K562 (cell line): ENCODE measurements around the gene NRXN3. TPM values are rescaled to one million over a fixed set of nuclear protein-coding genes. Genes with fewer than 3 reads are reported as not detected.

Source experiments
- ATAC-seq: fragments of 200-7000 bp; cut with Tn5 transposase; 3 replicates; pipeline ENCODE4 v1.9.1; 2020; ENCODE audit warnings: moderate library complexity
- BruUV-seq: library from RNA; stranded (reverse); fragments of 400-500 nt; replicated peaks from 2 replicates; lab custom pipeline; 2021; lab: Mats Ljungman, UMichigan
- CTCF ChIA-PET: fragments of 300-600 bp; formaldehyde crosslinking; extraction: SDS; loops from one replicate; lab custom pipeline; 2021; ENCODE audit warnings: low intra/inter-chr PET ratio; lab: Yijun Ruan, JAX
- POLR2A ChIA-PET: fragments of 300-600, 350-650 bp; sonication (Branson Sonifier 250); formaldehyde crosslinking; extraction: SDS; loops from one replicate; lab custom pipeline; 2021; ENCODE audit warnings: antibody characterized with exemption, inconsistent platforms; lab: Yijun Ruan, JAX
- DNase-seq, 4 experiments: peaks; one replicate each; pipeline versions ENCODE4 v3.0.0 to v3.0.0-alpha.2; 2011 to 2018; ENCODE audit warnings: low spot score in 3 of 4, mixed read lengths in 3 of 4; ENCODE audit errors: extremely low read depth in 1 of 4
- FAIRE-seq: peaks from 2 replicates; lab custom pipeline; 2011; peaks lifted over from hg19 to GRCh38; lab: Jason Lieb, UNC
- H2AFZ ChIP-seq: 2 replicates; pipeline ENCODE4 v1.6.0; 2011; ENCODE audit warnings: low read depth, low read length, control low read depth, inconsistent platforms
- H3K27ac ChIP-seq: fragments of 200-600 bp; 3 replicates; pipeline ENCODE4 v1.8.0; 2011; ENCODE audit warnings: low read depth, mild to moderate bottlenecking, control low read depth, inconsistent platforms, low read length, moderate library complexity, mixed read lengths; ENCODE audit errors: extremely low read depth
- H3K27me3 ChIP-seq, 2 experiments: fragments of 300-600 bp in 1 of 2; 2 replicates in 1 of 2; 3 replicates in 1 of 2; pipeline versions ENCODE4 v1.6.0 to v1.8.0; 2011; ENCODE audit warnings: inconsistent platforms in 2 of 2, low read length in 2 of 2, mild to moderate bottlenecking in 1 of 2, mixed read lengths in 1 of 2, moderate library complexity in 1 of 2; ENCODE audit not compliant: control insufficient read depth in 2 of 2, insufficient read depth in 2 of 2
- H3K36me3 ChIP-seq: fragments of 300-600 bp; 3 replicates; pipeline ENCODE4 v1.8.0; 2011; ENCODE audit warnings: mild to moderate bottlenecking, low read length, inconsistent platforms; ENCODE audit not compliant: control insufficient read depth, insufficient read depth
- H3K4me1 ChIP-seq, 2 experiments: fragments of 200-600 bp in 1 of 2; replicated peaks in 1 of 2; 2 replicates in 1 of 2; 3 replicates in 1 of 2; pipeline versions ENCODE4 v1.5.1 to v1.8.0; 2011; ENCODE audit warnings: inconsistent platforms in 2 of 2, low read length in 2 of 2, mild to moderate bottlenecking in 1 of 2, mixed read lengths in 1 of 2, moderate library complexity in 1 of 2; ENCODE audit not compliant: control insufficient read depth in 2 of 2, insufficient read depth in 2 of 2
- H3K4me2 ChIP-seq: 2 replicates; pipeline ENCODE4 v1.6.1; 2011; ENCODE audit warnings: low read length, control low read depth, inconsistent platforms, mixed read lengths; ENCODE audit not compliant: insufficient read depth
- H3K4me3 ChIP-seq: fragments of 200-600 bp; sonication (generic), shearing (Covaris generic); 2 replicates; pipeline ENCODE4 v1.5.1; 2016; ENCODE audit warnings: control low read depth, inconsistent platforms
- H3K79me2 ChIP-seq: fragments of 200-600 bp; 3 replicates; pipeline ENCODE4 v1.8.0; 2011; ENCODE audit warnings: low read length, inconsistent platforms; ENCODE audit not compliant: control insufficient read depth, insufficient read depth
- H3K9ac ChIP-seq, 2 experiments: 2 replicates each; pipeline versions ENCODE4 v1.6.0 to v1.6.1; 2011; ENCODE audit warnings: low read depth in 2 of 2, low read length in 2 of 2, control low read depth in 1 of 2, inconsistent platforms in 1 of 2, mild to moderate bottlenecking in 1 of 2, mixed read lengths in 1 of 2; ENCODE audit not compliant: insufficient read depth in 1 of 2
- H3K9me1 ChIP-seq: one replicate; pipeline ENCODE4 v1.6.0; 2011; ENCODE audit warnings: inconsistent platforms, mild to moderate bottlenecking, low read length, moderate library complexity; ENCODE audit not compliant: control insufficient read depth, insufficient read depth
- H3K9me3 ChIP-seq: replicated peaks from 2 replicates; pipeline ENCODE4 v1.5.1; 2011; ENCODE audit warnings: low read depth, low read length, inconsistent platforms; ENCODE audit not compliant: control insufficient read depth, insufficient read depth
- H4K20me1 ChIP-seq: replicated peaks from 2 replicates; pipeline ENCODE4 v1.6.1; 2011; ENCODE audit warnings: low read length, inconsistent platforms, mixed read lengths; ENCODE audit not compliant: control insufficient read depth, insufficient read depth
- ATF4 ChIP-seq: fragments of 450-650 bp; formaldehyde crosslinking; IDR thresholded peaks from 2 replicates; pipeline ENCODE4 v1.4.0; 2022; ENCODE audit warnings: mild to moderate bottlenecking, moderate library complexity
- CAMTA2 ChIP-seq: fragments of 250-450 bp; sonication (Bioruptor Pico); conservative IDR thresholded peaks from 2 replicates; pipeline ENCODE4 v1.5.1; 2022
- FOXA1 ChIP-seq: fragments of 450-650 bp; IDR thresholded peaks from 2 replicates; pipeline ENCODE4 v1.6.1; 2016; ENCODE audit warnings: mild to moderate bottlenecking, borderline replicate concordance
- FOXK1 ChIP-seq: sonication (generic); formaldehyde crosslinking; IDR thresholded peaks from 2 replicates; pipeline ENCODE4 v1.8.0; 2022; ENCODE audit warnings: missing genetic modification reagents, mild to moderate bottlenecking, borderline replicate concordance
- FOXO4 ChIP-seq: fragments of 450-650 bp; formaldehyde crosslinking; IDR thresholded peaks from 2 replicates; pipeline ENCODE4 v1.4.0; 2020; ENCODE audit warnings: mild to moderate bottlenecking, moderate library complexity
- FOXP1 ChIP-seq: sonication (generic); formaldehyde crosslinking; IDR thresholded peaks from 2 replicates; pipeline ENCODE4 v1.8.0; 2022; ENCODE audit warnings: mild to moderate bottlenecking, missing genetic modification reagents
- FOXP4 ChIP-seq: sonication (generic); formaldehyde crosslinking; IDR thresholded peaks from 2 replicates; pipeline ENCODE4 v1.8.0; 2022; ENCODE audit warnings: mild to moderate bottlenecking, missing genetic modification reagents, borderline replicate concordance
- HMG20B ChIP-seq: fragments of 250-450 bp; sonication (Bioruptor Pico); IDR thresholded peaks from 2 replicates; pipeline ENCODE4 v1.5.0; 2021; ENCODE audit warnings: mild to moderate bottlenecking
- KAT8 ChIP-seq: fragments of 450-650 bp; IDR thresholded peaks from 2 replicates; pipeline ENCODE4 v1.6.1; 2016; ENCODE audit warnings: low read depth, mild to moderate bottlenecking
- KDM4B ChIP-seq, 2 experiments: fragments of 450-650 bp in 1 of 2; sonication (generic) in 1 of 2; IDR thresholded peaks; 2 replicates each; pipeline ENCODE4 v1.6.1; 2016 to 2017; ENCODE audit warnings: borderline replicate concordance in 2 of 2, antibody characterized with exemption in 1 of 2, low read depth in 1 of 2, mild to moderate bottlenecking in 1 of 2
- PTBP1 ChIP-seq: fragments of 200-400 bp; formaldehyde crosslinking; IDR thresholded peaks from 2 replicates; pipeline ENCODE4 v1.6.1; 2017; ENCODE audit warnings: low read depth, low read length
- SIX5 ChIP-seq, 2 experiments: IDR thresholded peaks; 2 replicates each; pipeline ENCODE4 v1.6.1; 2011; ENCODE audit warnings: low read length in 2 of 2, borderline replicate concordance in 1 of 2, low read depth in 1 of 2, mild to moderate bottlenecking in 1 of 2, moderate library complexity in 1 of 2; ENCODE audit not compliant: insufficient read depth in 1 of 2
- TSC22D4 ChIP-seq: fragments of 450-650 bp; IDR thresholded peaks from 2 replicates; pipeline ENCODE4 v1.6.1; 2016; ENCODE audit warnings: missing genetic modification characterization, missing biosample characterization, control low read depth
- YBX1 ChIP-seq: fragments of 450-650 bp; IDR thresholded peaks from 2 replicates; pipeline ENCODE4 v1.7.1; 2016; ENCODE audit warnings: mild to moderate bottlenecking
- ZNF398 ChIP-seq: fragments of 250-450 bp; sonication (Bioruptor Pico); IDR thresholded peaks from 2 replicates; pipeline ENCODE4 v1.8.0; 2021; ENCODE audit warnings: moderate library complexity, mild to moderate bottlenecking, inconsistent platforms
- WGBS: fragments of 100-300 bp; shearing (Covaris generic); methylation state at CpG from one replicate; pipeline ENCODE4 v1.1.6; 2016; ENCODE audit warnings: low coverage, mixed read lengths; ENCODE audit not compliant: insufficient coverage; ENCODE audit errors: missing lambda C conversion rate; 5-methylcytosine and 5-hydroxymethylcytosine counted together
- in situ Hi-C: fragments of 300-500 bp; cut with MboI; formaldehyde crosslinking; loops from 4 replicates; pipeline ENCODE4 v1.15.0; 2018; ENCODE audit warnings: inconsistent platforms, mixed read lengths
- intact Hi-C: fragments of 100-400 bp; cut with micrococcal nuclease; formaldehyde crosslinking; loops from 2 replicates; pipeline ENCODE4 v1.14.2; 2022
- polyA plus RNA-seq, 8 experiments: library from polyadenylated mRNA; depleted of rRNA in 4 of 8; stranded (reverse) in 5 of 8; unstranded in 3 of 8; fragments of >200 nt; fragmentation: Nextera tagmentation in 2 of 8; fragmentation: Illumina TruSeq in 1 of 8; extraction: Ambion mirVana in 2 of 8; extraction: Trizol in 1 of 8; gene quantifications; 2 replicates each; pipeline versions ENCODE4 v1.2.1 to v1.2.3, GENCODE V29; 2011 to 2014; ENCODE audit warnings: inconsistent platforms in 1 of 8, missing spikeins in 1 of 8
- total RNA-seq, 7 experiments: library from RNA; depleted of rRNA in 6 of 7; stranded (reverse); fragments of >200 nt in 6 of 7; fragmentation: Illumina TruSeq in 2 of 7; extraction: Trizol in 2 of 7; gene quantifications; 2 replicates each; pipeline versions ENCODE4 v1.2.1 to v1.2.3, GENCODE V29; 2011 to 2021; ENCODE audit warnings: low replicate concordance in 1 of 7

Gene NRXN3
- total and polyA plus RNA-seq, 9 of the 15 experiments (the other 6 are each of a cell fraction or from before 2014, with no cell fraction given) = 0.09 TPM; not detected in 8

DNA sequence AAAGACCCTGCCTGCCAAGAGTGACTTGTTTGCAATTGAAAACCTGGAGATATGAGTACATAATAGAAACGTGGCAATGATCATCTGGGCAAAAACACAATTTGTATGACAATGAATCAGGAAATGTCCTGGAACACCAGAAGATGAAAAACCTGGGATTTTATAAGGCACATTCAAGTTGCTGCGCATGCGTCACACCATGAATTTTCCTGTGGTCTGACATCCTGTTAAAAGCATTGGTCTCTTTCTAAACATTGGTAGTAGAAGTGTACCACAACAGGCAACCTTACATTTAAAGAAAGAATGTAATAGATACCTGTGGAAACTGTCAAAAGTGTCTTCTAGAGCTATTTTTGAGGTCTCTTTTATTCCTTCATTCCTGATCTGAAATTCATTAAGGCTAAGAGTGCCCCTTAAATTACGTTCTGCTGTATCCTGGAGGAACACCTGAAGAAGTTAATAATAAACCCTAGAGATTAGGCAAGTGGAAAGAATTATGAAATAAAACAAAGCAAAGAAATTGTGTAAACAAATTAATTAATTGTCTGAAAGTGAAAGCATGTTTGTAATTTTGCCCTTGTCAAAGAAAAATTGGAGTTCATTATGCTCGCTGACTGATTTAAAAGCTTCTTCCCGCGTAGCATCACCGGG, 1364.7 kb downstream of the NRXN3 start:
- Histone ChIP-seq H3K4me2 (no peak overlapping the region), H3K4me1 (no peaks in the 10 kb centered on the region), H3K36me3 (no peaks in the 10 kb centered on the region), H3K9me1 (no peaks in the 10 kb centered on the region), H4K20me1 (no peaks in the 10 kb centered on the region), H3K27me3 (no peaks in the 10 kb centered on the region), H3K4me3 (no peak overlapping the region), H3K9ac (no peak overlapping the region), H3K27ac (no peak overlapping the region), H3K79me2 (no peaks in the 10 kb centered on the region), H3K9me3 (no peaks in the 10 kb centered on the region), H2AFZ (no peak overlapping the region)
- BruUV-seq = no TSS peak
- ChIA-PET CTCF (no interaction called here), POLR2A (no interaction called here)
- ATAC-seq = no peak
- WGBS = 1% methylated on average over 8 of the region's 8 CpGs
- no peak for DNase-seq
- intact Hi-C loops = no loop called here
- in situ Hi-C loops = no loop called here
- FAIRE-seq = no peak
- TF ChIP-seq SIX5 (IDR thresholded peaks at IDR 0.05; ENCODE audit: borderline replicate concordance in 1 of 2, insufficient read depth in 1 of 2, low read depth in 1 of 2, low read length in 2 of 2) = no peak
- no peak for TF ChIP-seq PTBP1
- TF ChIP-seq FOXP4 = no peak
- TF ChIP-seq KAT8 = no peak
- no peak for TF ChIP-seq FOXA1
- TF ChIP-seq ZNF398 (CRISPR knock-in tag) = no peak
- no peak for TF ChIP-seq FOXO4 (CRISPR knock-in tag)
- no peak for TF ChIP-seq CAMTA2 (CRISPR knock-in tag)
- no peak for TF ChIP-seq TSC22D4
- TF ChIP-seq KDM4B (IDR thresholded peaks at IDR 0.05; ENCODE audit: borderline replicate concordance in 2 of 2, low read depth in 1 of 2) = no peak
- TF ChIP-seq ATF4 (CRISPR knock-in tag) = no peak
- no peak for TF ChIP-seq FOXP1 (CRISPR knock-in tag)
- no peak for TF ChIP-seq YBX1
- TF ChIP-seq FOXK1 (CRISPR knock-in tag) = no peak
- TF ChIP-seq HMG20B (CRISPR knock-in tag) = no peak
